ENCODE measurements around the gene RABGAP1L. TPM values are rescaled to one million over a fixed set of nuclear protein-coding genes. Genes with fewer than 3 reads are reported as not detected.
"Not testable (repeated sequence)": the region's sequence is repeated elsewhere in the genome, so short reads cannot be mapped to it uniquely, and the experiment has no call there.

The RABGAP1L gene
- total RNA-seq, 6 experiments from 2014 or later = 11.7 to 23.1 (median 18.5) TPM

DNA sequence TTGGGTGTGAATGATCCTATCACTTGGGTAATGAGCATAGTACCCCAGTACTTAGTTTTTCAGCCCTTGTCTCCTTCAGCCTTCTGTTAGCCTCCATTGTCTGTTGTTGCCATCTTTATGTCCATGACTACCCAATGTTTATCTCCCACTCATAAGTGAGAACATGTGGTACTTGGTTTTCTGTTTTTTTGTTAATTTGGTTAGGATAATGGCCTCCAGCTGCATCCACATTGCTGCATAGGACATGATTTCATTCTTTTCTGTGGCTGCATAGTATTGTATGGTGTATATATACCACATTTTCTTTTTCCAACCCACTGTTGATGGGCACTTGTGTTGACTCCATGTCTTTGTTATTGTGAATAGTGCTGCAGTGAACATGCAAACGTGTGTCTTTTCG lies 248.8 kb downstream of the RABGAP1L start:
- intact Hi-C loops (cut with DNase I) = no loop called here
- ATAC-seq = no peak
- H3K4me3 ChIP-seq = no peak overlapping the region
- no peaks in the 10 kb centered on the region for H3K9me3 ChIP-seq
- H3K27ac ChIP-seq = no peak overlapping the region
- no peak for DNase-seq
- no peaks in the 10 kb centered on the region for H3K4me1 ChIP-seq
- no peaks in the 10 kb centered on the region for H3K36me3 ChIP-seq
- no peak for TF ChIP-seq POLR2A (IDR thresholded peaks at IDR 0.05)
- TF ChIP-seq, protein P1, sequence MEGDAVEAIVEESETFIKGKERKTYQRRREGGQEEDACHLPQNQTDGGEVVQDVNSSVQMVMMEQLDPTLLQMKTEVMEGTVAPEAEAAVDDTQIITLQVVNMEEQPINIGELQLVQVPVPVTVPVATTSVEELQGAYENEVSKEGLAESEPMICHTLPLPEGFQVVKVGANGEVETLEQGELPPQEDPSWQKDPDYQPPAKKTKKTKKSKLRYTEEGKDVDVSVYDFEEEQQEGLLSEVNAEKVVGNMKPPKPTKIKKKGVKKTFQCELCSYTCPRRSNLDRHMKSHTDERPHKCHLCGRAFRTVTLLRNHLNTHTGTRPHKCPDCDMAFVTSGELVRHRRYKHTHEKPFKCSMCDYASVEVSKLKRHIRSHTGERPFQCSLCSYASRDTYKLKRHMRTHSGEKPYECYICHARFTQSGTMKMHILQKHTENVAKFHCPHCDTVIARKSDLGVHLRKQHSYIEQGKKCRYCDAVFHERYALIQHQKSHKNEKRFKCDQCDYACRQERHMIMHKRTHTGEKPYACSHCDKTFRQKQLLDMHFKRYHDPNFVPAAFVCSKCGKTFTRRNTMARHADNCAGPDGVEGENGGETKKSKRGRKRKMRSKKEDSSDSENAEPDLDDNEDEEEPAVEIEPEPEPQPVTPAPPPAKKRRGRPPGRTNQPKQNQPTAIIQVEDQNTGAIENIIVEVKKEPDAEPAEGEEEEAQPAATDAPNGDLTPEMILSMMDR (IDR thresholded peaks at IDR 0.05) = no peak
- WGBS (ENCODE audit: insufficient coverage, low coverage, low lambda C conversion rate, missing lambda C conversion rate) = 81% methylated on average over 2 of the region's 2 CpGs
- no peaks in the 10 kb centered on the region for H3K27me3 ChIP-seq

DNA sequence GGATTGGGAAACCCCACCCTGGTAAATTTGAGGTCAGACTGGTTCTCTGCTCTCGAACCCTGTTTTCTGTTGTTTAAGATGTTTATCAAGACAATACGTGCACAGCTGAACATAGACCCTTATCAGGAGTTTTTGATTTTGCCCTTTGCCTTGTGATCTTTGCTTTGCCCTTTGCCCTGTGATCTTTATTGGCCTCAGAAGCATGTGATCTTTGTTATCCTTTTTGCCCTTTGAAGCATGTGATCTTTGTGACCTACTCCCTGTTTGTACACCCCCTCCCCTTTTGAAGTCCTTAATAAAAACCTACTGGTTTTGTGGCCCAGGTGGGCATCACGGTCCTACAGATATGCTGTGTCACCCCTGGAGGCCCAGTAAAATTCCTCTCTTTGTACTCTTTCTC lies 250.5 kb downstream of the RABGAP1L start:
- H3K9me3 ChIP-seq; intact Hi-C loops (cut with DNase I); H3K27ac ChIP-seq; H3K4me3 ChIP-seq; ATAC-seq; DNase-seq; H3K27me3 ChIP-seq; H3K4me1 ChIP-seq; H3K36me3 ChIP-seq: not testable (repeated sequence)
- 63% methylated on average over 2 of the region's 3 CpGs for WGBS (ENCODE audit: insufficient coverage, low coverage, low lambda C conversion rate, missing lambda C conversion rate)

DNA sequence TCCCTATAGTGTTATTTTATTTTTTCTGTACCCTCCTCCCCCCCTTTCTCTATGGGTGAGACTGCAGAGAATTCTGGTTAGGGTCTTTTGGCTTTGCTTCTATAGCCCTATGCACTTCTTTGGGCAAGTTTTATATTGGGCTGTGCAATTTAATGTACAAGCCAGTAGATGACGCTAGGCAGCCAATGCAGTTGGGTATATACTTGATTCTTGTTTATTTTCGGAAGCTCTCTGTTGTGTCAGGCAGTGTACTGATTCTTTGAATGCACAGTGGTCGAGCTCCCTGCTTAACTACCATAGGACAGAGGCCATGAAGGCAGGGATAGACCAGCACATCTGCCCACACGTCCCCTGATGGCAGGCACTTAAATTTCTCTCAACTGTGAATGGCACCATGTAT lies 254.3 kb downstream of the RABGAP1L start:
- no peaks in the 10 kb centered on the region for H3K9me3 ChIP-seq
- peak overlapping the region in 2 of 3 donors; percentile 33 to 37 for H3K4me3 ChIP-seq
- intact Hi-C loops (cut with DNase I) = no loop called here
- peak overlapping the region in 2 of 3 donors; percentile 11 to 63 for H3K27ac ChIP-seq
- no peaks in the 10 kb centered on the region for H3K4me1 ChIP-seq
- ATAC-seq (peak; percentile 98 to 99 (median 99)), DNase-seq (no peak)
- WGBS (ENCODE audit: insufficient coverage, low coverage, low lambda C conversion rate, missing lambda C conversion rate) = 8% methylated on average over 4 of the region's 4 CpGs
- no peaks in the 10 kb centered on the region for H3K36me3 ChIP-seq
- no peak for TF ChIP-seq POLR2A (IDR thresholded peaks at IDR 0.05)
- TF ChIP-seq, protein P1 (IDR thresholded peaks at IDR 0.05) = peak; percentile 54 to 68 (median 64)
- no peaks in the 10 kb centered on the region for H3K27me3 ChIP-seq

DNA sequence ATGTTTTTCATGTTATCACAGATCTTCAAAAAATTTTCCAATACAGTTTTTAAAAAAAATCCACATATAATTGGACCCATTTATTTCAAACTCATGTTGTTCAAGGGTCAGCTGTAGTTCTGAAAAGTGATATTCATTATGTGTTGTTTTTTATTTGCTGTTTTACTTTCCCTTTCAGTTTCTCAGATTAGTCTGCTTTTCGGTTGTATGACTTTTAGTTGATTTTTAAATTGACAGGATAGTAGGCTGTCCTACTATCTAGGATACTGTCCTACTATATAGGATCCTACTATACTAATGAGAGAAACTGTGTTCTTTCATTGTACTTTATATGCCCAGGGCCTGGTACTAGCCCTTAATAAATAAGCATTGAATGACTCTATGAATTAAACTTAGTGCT lies 254.9 kb downstream of the RABGAP1L start:
- peak overlapping the region in 2 of 3 donors; percentile 33 to 37 for H3K4me3 ChIP-seq
- no peaks in the 10 kb centered on the region for H3K27me3 ChIP-seq
- peak overlapping the region in 2 of 3 donors; percentile 3 to 63 for H3K27ac ChIP-seq
- no peaks in the 10 kb centered on the region for H3K9me3 ChIP-seq
- H3K4me1 ChIP-seq = no peaks in the 10 kb centered on the region
- DNase-seq = no peak
- no peaks in the 10 kb centered on the region for H3K36me3 ChIP-seq
- intact Hi-C loops (cut with DNase I) = no loop called here
- ATAC-seq = peak; percentile 66 to 82 (median 68)
- TF ChIP-seq, protein P1 (IDR thresholded peaks at IDR 0.05) = no peak
- TF ChIP-seq POLR2A (IDR thresholded peaks at IDR 0.05) = no peak
- WGBS (ENCODE audit: insufficient coverage, low coverage, low lambda C conversion rate, missing lambda C conversion rate) = 3% methylated on average over 1 of the region's 1 CpG

DNA sequence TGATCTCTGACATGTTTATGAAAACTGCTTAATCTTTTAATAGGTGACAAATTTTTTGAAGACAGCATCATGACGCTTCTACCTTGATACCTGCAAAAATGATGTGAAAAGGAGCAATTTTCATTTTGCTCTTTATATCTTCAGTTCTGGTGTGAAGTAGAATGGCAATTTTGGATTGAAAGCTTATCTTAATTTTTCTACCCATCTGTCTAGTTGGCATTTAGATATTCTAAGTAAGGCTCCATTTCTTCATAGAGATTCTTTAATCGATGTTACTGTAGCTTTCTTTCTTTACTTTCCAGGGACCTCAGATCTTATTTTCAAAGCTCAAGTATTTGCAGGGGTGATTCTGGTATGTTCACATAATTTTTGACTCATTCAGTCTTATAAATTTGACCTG lies 256.2 kb downstream of the RABGAP1L start:
- TF ChIP-seq POLR2A (IDR thresholded peaks at IDR 0.05) = no peak
- TF ChIP-seq, protein P1 (IDR thresholded peaks at IDR 0.05) = no peak
- no peaks in the 10 kb centered on the region for H3K36me3 ChIP-seq
- H3K4me3 ChIP-seq = no peak overlapping the region
- H3K9me3 ChIP-seq = no peaks in the 10 kb centered on the region
- H3K27me3 ChIP-seq = no peaks in the 10 kb centered on the region
- WGBS (ENCODE audit: insufficient coverage, low coverage, low lambda C conversion rate, missing lambda C conversion rate) = 87% methylated on average over 2 of the region's 2 CpGs
- no peaks in the 10 kb centered on the region for H3K4me1 ChIP-seq
- intact Hi-C loops (cut with DNase I) = no loop called here
- H3K27ac ChIP-seq = no peak overlapping the region
- ATAC-seq (no peak), DNase-seq (no peak)

Data from right lobe of liver (tissue), 6 donors.